ENCODE measurements around the gene HLA-B.

GRCh38 chr6:31304683-31305082 lies 52.3 kb downstream of the HLA-B start:
- TF ChIP-seq TBP (IDR thresholded peaks at IDR 0.05; ENCODE audit: low read depth, low read length) = no peak
- no peak for TF ChIP-seq BACH1 (IDR thresholded peaks at IDR 0.05; ENCODE audit: low read length)
- no peak for TF ChIP-seq TAF1 (IDR thresholded peaks at IDR 0.05; ENCODE audit: low read depth, low read length)
- no peak for TF ChIP-seq CTCF (IDR thresholded peaks at IDR 0.05; ENCODE audit: control extremely low read depth in 1 of 3, insufficient read depth in 1 of 3, low read depth in 1 of 3, low read length in 3 of 3)
- no peak for TF ChIP-seq POLR2A (IDR thresholded peaks at IDR 0.05; ENCODE audit: control extremely low read depth in 1 of 2, low read depth in 2 of 2, low read length in 2 of 2)
- no peak for TF ChIP-seq TEAD4 (IDR thresholded peaks at IDR 0.05; ENCODE audit: low read depth, low read length)
- TF ChIP-seq EP300 (IDR thresholded peaks at IDR 0.05; ENCODE audit: borderline replicate concordance in 1 of 2, low read depth in 2 of 2, low read length in 2 of 2) = no peak
- no peak for TF ChIP-seq RBBP5 (IDR thresholded peaks at IDR 0.05; ENCODE audit: borderline replicate concordance, low read depth, low read length)
- TF ChIP-seq RAD21 (IDR thresholded peaks at IDR 0.05 in 1 of 2, conservative IDR thresholded peaks at IDR 0.05 in 1 of 2; ENCODE audit: low read depth in 2 of 2, low read length in 2 of 2) = no peak
- TF ChIP-seq MAFK (IDR thresholded peaks at IDR 0.05; ENCODE audit: low read depth, low read length) = no peak
- TF ChIP-seq ZNF274 (IDR thresholded peaks at IDR 0.05; ENCODE audit: borderline replicate concordance, extremely low read depth, low read length) = no peak
